Activated T-cell treated with anti-CD3 and anti-CD28 coated beads for 24 hours (primary cell): ENCODE results near the gene LMF2.

ENCODE experiments used
- DNase-seq: peaks from one replicate; pipeline ENCODE4 v3.0.0-alpha.2; 2020; ENCODE audit warnings: low read depth

The LMF2 gene

GRCh38 chr22:50483106-50483505 is 24.4 kb downstream of the LMF2 start:
- no peak for DNase-seq

- DNase-seq = no peak
These were observed 25.1 kb downstream of the LMF2 start for GRCh38 chr22:50482107-50483074.

- DNase-seq = peak; percentile 40
These were observed 25.9 kb downstream of the LMF2 start, which contains the start of gene ADM2 for GRCh38 chr22:50481440-50482106. ADM2 (plus strand) TSS chr22:50481543; CDS start chr22:50481848, 305 bp downstream.

GRCh38 chr22:50481045-50481439 is 26.5 kb downstream of the LMF2 start:
- DNase-seq = no peak

GRCh38 chr22:50479721-50480120 is 27.8 kb downstream of the LMF2 start:
- DNase-seq = no peak

- DNase-seq = no peak
These were observed 29.6 kb downstream of the LMF2 start for GRCh38 chr22:50477923-50478322.

- no peak for DNase-seq
These were observed 30.6 kb downstream of the LMF2 start for GRCh38 chr22:50476868-50477267.

GRCh38 chr22:50475652-50476002 is 31.9 kb downstream of the LMF2 start:
- no peak for DNase-seq

GRCh38 chr22:50474710-50475651 is 32.5 kb downstream of the LMF2 start, which contains the start of gene SBF1:
SBF1 (minus strand) TSS chr22:50475035; CDS start chr22:50474840, 195 bp downstream.
- DNase-seq = peak; percentile 85

- DNase-seq = no peak
These were observed 33.4 kb downstream of the LMF2 start for GRCh38 chr22:50473855-50474671.

- DNase-seq = peak; percentile 21
These were observed 34.4 kb downstream of the LMF2 start for GRCh38 chr22:50473088-50473487.

- no peak for DNase-seq
These were observed 35.5 kb downstream of the LMF2 start for GRCh38 chr22:50471962-50472361.

- DNase-seq = no peak
These were observed 36.2 kb downstream of the LMF2 start for GRCh38 chr22:50471197-50471847.

GRCh38 chr22:50470491-50470890 is 37.0 kb downstream of the LMF2 start:
- no peak for DNase-seq

GRCh38 chr22:50469377-50470305 is 37.9 kb downstream of the LMF2 start:
- peak; percentile 90 for DNase-seq

- DNase-seq = no peak
These were observed 38.9 kb downstream of the LMF2 start for GRCh38 chr22:50468626-50469025.

GRCh38 chr22:50467773-50468440 is 39.6 kb downstream of the LMF2 start:
- no peak for DNase-seq

- no peak for DNase-seq
These were observed 40.2 kb downstream of the LMF2 start for GRCh38 chr22:50467341-50467740.
